Measurements from ENCODE around the gene PPP3CB. TPM values are rescaled to one million over a fixed set of nuclear protein-coding genes. Genes with fewer than 3 reads are reported as not detected.

PPP3CB gene
- total RNA-seq (10 to 100 TPM; 36.8 to 59.9 (median 55.0) TPM), polyA plus RNA-seq (10 to 100 TPM; 31.2 to 78.2 TPM)
- long read RNA-seq, donor 1, partial matches to known transcripts: 6 of 18 reads
- long read RNA-seq, donor 1, other reads (novel, unspliced or antisense): 11 of 18 reads
- long read RNA-seq, donor 2, transcript PPP3CB-201 (12 exons, 2,418 nt): major isoform, 14 of 29 reads
- long read RNA-seq, donor 2, partial matches to known transcripts: 12 of 29 reads
- long read RNA-seq, donor 2, other reads (novel, unspliced or antisense): 0 of 29 reads
- long read RNA-seq, donor 3, transcript PPP3CB-204 (14 exons, 3,149 nt): major isoform, 6 of 45 reads
- long read RNA-seq, donor 3, transcript PPP3CB-203 (13 exons, 3,119 nt): minor isoform, 5 of 45 reads
- long read RNA-seq, donor 3, partial matches to known transcripts: 6 of 45 reads
- long read RNA-seq, donor 3, other reads (novel, unspliced or antisense): 23 of 45 reads

DNA sequence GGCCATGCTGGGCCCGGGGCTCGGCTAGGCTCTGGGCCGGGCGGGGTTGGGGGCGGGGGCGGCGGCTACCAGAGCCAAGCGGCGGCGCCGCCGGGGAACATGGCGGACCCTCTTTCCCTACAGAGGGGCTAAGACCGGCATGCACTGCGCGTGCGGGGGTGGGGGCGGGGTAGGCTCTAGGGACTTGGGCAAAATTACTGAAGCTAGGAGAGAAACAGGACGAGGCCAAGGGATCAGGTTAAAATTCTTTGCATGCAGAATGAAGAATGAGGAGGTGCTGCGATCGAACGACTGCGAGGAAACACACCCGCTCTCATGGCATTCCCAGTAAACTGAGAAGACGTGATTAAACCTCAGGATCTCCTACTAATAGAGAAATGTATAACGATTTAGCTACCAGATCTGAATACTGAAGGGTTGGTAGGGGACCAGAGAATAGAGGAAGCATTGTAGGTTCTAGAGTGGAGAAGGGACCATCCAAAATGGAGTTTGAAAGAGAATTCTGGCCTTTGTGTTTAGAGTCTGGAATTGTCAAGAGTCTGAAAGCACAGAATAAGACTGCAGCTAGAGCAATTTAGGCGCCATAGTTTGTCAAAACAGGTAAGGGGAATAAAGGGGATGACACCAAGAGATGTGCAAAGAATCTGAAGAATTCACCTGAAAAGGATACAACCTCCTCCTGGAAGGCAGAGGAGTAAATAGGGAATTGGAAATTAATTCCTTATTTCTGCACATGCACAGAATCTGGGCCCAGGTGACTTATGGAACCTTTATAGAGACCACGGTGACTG is at the start of gene PPP3CB:
Gene PPP3CB, minus strand, starts transcription at position 141 of the 791 bp plus-strand sequence. Its CDS starts 135 bp downstream, at position 6.
- TF ChIP-seq, protein P1, sequence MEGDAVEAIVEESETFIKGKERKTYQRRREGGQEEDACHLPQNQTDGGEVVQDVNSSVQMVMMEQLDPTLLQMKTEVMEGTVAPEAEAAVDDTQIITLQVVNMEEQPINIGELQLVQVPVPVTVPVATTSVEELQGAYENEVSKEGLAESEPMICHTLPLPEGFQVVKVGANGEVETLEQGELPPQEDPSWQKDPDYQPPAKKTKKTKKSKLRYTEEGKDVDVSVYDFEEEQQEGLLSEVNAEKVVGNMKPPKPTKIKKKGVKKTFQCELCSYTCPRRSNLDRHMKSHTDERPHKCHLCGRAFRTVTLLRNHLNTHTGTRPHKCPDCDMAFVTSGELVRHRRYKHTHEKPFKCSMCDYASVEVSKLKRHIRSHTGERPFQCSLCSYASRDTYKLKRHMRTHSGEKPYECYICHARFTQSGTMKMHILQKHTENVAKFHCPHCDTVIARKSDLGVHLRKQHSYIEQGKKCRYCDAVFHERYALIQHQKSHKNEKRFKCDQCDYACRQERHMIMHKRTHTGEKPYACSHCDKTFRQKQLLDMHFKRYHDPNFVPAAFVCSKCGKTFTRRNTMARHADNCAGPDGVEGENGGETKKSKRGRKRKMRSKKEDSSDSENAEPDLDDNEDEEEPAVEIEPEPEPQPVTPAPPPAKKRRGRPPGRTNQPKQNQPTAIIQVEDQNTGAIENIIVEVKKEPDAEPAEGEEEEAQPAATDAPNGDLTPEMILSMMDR (IDR thresholded peaks at IDR 0.05): no peak
- TF ChIP-seq EP300 (IDR thresholded peaks at IDR 0.05) (no peak), POLR2A (IDR thresholded peaks at IDR 0.05) (no peak)
- intact Hi-C loops (cut with DNase I): no loop called here
- Histone ChIP-seq H3K27me3 (no peaks in the 10 kb centered on the region), H3K4me1 (ENCODE audit: insufficient read depth) (peaks cover 6% of the 10 kb centered on the region), H3K9me3 (no peaks in the 10 kb centered on the region), H3K36me3 (no peaks in the 10 kb centered on the region), H3K27ac (peak within 1 kb of the TSS; percentile 87 to 95), H3K4me3 (peak within 1 kb of the TSS; percentile 56)
- peak; percentile 87 to 91 (median 88) for DNase-seq
- WGBS, 3 donors: 5 to 6% (median 5%) methylated on average over 21 to 28 of the region's 28 CpGs

DNA sequence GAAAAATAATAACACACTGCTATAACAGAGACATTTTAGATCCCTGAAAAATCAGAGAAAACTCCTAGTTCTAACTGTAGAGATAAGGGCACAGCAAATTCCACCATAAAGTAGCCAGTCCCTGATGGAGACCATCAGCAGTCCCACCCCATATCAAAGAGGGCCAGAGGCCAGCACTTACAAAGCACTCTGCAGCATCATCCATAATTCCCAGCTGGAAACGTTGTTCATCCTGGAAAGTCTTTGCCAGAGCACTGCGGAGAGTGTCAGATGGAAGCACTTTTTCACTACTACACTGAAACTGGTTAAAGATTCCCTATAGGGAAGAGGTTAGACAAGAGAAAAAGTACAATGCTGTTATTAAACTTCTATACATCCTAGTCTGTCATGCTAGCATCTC is 49.5 kb upstream of the PPP3CB start:
- 67 to 70% (median 70%) methylated on average over 2 of the region's 2 CpGs for WGBS, 3 donors
- TF ChIP-seq, protein P1 (IDR thresholded peaks at IDR 0.05): no peak
- TF ChIP-seq EP300 (IDR thresholded peaks at IDR 0.05) (no peak), POLR2A (IDR thresholded peaks at IDR 0.05) (no peak)
- Histone ChIP-seq H3K4me3 (no peak overlapping the region), H3K27me3 (no peaks in the 10 kb centered on the region), H3K9me3 (no peaks in the 10 kb centered on the region), H3K36me3 (no peaks in the 10 kb centered on the region), H3K27ac (no peak overlapping the region), H3K4me1 (ENCODE audit: insufficient read depth) (no peaks in the 10 kb centered on the region)
- intact Hi-C loops (cut with DNase I): no loop called here
- DNase-seq: no peak

DNA sequence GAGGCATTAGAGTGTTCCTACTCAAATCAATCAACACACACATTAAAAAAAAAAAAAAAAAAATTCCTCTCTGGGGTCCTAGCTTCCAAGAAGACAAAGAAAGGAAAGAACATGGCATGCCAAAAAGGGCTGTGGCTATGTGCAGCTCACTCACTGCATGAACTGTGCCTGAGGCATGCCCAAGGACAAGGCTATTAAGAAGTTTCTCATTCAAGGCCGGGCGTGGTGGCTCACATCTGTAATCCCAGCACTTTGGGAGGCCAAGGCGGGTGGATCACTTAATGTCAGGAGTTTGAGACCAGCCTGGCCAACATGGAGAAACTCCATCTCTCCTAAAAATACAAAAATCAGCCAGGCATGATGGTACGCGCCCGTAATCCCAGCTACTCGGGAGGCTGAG is 41.9 kb upstream of the PPP3CB start:
- Histone ChIP-seq H3K4me3 (no peak overlapping the region), H3K4me1 (ENCODE audit: insufficient read depth) (no peaks in the 10 kb centered on the region), H3K27ac (no peak overlapping the region), H3K9me3 (no peaks in the 10 kb centered on the region), H3K27me3 (no peaks in the 10 kb centered on the region), H3K36me3 (no peaks in the 10 kb centered on the region)
- 91 to 93% (median 92%) methylated on average over 7 of the region's 7 CpGs for WGBS, 3 donors
- TF ChIP-seq POLR2A (IDR thresholded peaks at IDR 0.05) (no peak), EP300 (IDR thresholded peaks at IDR 0.05) (no peak)
- TF ChIP-seq, protein P1 (IDR thresholded peaks at IDR 0.05): no peak
- intact Hi-C loops (cut with DNase I): loop anchor here in 1 of 4 donors (5.0 kb wide), 1 partner anchor 95 kb away; no protein-coding TSS in a partner anchor
- no peak for DNase-seq

DNA sequence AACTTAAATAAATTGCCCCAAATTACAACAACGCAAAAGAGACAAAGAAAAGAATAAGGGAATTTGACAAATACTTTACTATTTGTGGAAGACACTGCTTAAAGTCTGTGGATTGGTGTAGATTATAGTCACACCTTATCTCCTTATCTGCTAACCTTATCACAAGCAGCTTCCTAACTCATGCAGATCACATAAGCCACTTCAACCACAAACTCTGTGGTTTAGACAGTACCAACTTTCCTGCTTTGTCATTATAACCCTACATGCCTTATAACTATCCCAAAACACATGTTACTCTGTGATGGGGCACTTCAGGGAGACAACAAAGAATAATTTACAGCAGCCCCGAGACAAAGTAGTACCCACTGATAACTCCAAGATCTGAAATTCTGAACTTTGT is 41.5 kb upstream of the PPP3CB start:
- 83 to 92% (median 88%) methylated on average over 2 of the region's 2 CpGs for WGBS, 3 donors
- no peaks in the 10 kb centered on the region for H3K36me3 ChIP-seq
- no peak for TF ChIP-seq EP300 (IDR thresholded peaks at IDR 0.05)
- TF ChIP-seq POLR2A (IDR thresholded peaks at IDR 0.05): no peak
- TF ChIP-seq, protein P1 (IDR thresholded peaks at IDR 0.05): no peak
- no peak overlapping the region for H3K27ac ChIP-seq
- no peaks in the 10 kb centered on the region for H3K9me3 ChIP-seq
- H3K27me3 ChIP-seq: no peaks in the 10 kb centered on the region
- no peaks in the 10 kb centered on the region for H3K4me1 ChIP-seq (ENCODE audit: insufficient read depth)
- intact Hi-C loops (cut with DNase I): loop anchor here in 1 of 4 donors (5.0 kb wide), 1 partner anchor 95 kb away; no protein-coding TSS in a partner anchor
- H3K4me3 ChIP-seq: no peak overlapping the region
- DNase-seq: no peak

Measured in ovary (tissue), 10 donors.